Lung microvascular endothelial cell (primary cell): ENCODE measurements around the gene NPRL2. TPM values are rescaled to one million over a fixed set of nuclear protein-coding genes. Genes with fewer than 3 reads are reported as not detected.

Experiments
- DNase-seq, 2 donors: peaks; one replicate each; pipeline versions ENCODE4 v3.0.0 to v3.0.0-alpha.2; 2010; ENCODE audit warnings: low read depth in 2 of 2
- total RNA-seq: library from RNA; depleted of rRNA; stranded (reverse); fragments of >200 nt; gene quantifications from 2 replicates; pipeline ENCODE4 v1.2.1, GENCODE V29; 2014

NPRL2 gene
- total RNA-seq, 1 donor from 2014 or later: 17.3 TPM

GRCh38 chr3:50350213-50350526 is 405 bp downstream of the NPRL2 start:
- DNase-seq: no peak

GRCh38 chr3:50347187-50347813 is 3.3 kb downstream of the NPRL2 start:
- DNase-seq: peak; percentile 80 to 84

GRCh38 chr3:50345586-50346234 is 4.9 kb downstream of the NPRL2 start, which contains the start of gene ZMYND10:
Gene ZMYND10 (minus strand): TSS chr3:50345732. CDS start chr3:50345579, 153 bp downstream.
- peak in 1 of 2 donors; percentile 53 for DNase-seq

GRCh38 chr3:50345008-50345407 is 5.6 kb downstream of the NPRL2 start:
- DNase-seq: no peak

- DNase-seq: no peak
Observed at GRCh38 chr3:50342813-50343633, 7.6 kb downstream of the NPRL2 start.

GRCh38 chr3:50341996-50342650 is 8.5 kb downstream of the NPRL2 start:
- no peak for DNase-seq

- no peak for DNase-seq
Observed at GRCh38 chr3:50341537-50341936, 9.0 kb downstream of the NPRL2 start.

- DNase-seq: peak in 1 of 2 donors; percentile 43
Observed at GRCh38 chr3:50340448-50341329, 9.9 kb downstream of the NPRL2 start, which contains the start of gene RASSF1. Gene RASSF1 (minus strand): TSS chr3:50340836. CDS start chr3:50340805, 31 bp downstream.

- no peak for DNase-seq
Observed at GRCh38 chr3:50340147-50340447, 10.5 kb downstream of the NPRL2 start.

GRCh38 chr3:50339485-50340146 is 11.0 kb downstream of the NPRL2 start:
- DNase-seq: no peak

- no peak for DNase-seq
Observed at GRCh38 chr3:50338965-50339364, 11.6 kb downstream of the NPRL2 start.

- DNase-seq: peak; percentile 100
Observed at GRCh38 chr3:50337175-50337861, 13.3 kb downstream of the NPRL2 start.

- DNase-seq: no peak
Observed at GRCh38 chr3:50336452-50337174, 14.0 kb downstream of the NPRL2 start.

GRCh38 chr3:50334339-50335075 is 16.1 kb downstream of the NPRL2 start:
- DNase-seq: peak; percentile 66 to 82

- DNase-seq: peak; percentile 63 to 97
Observed at GRCh38 chr3:50333744-50334328, 16.7 kb downstream of the NPRL2 start.

- no peak for DNase-seq
Observed at GRCh38 chr3:50331364-50331907, 19.1 kb downstream of the NPRL2 start.

GRCh38 chr3:50330330-50330729 is 20.2 kb downstream of the NPRL2 start:
- DNase-seq: no peak
